ENCODE measurements around the gene MED9. TPM values are rescaled to one million over a fixed set of nuclear protein-coding genes. Genes with fewer than 3 reads are reported as not detected.

Gene MED9
- total and polyA plus RNA-seq, 11 donors, result 26.3 to 64.4 (median 34.2) TPM

- intact Hi-C loops (cut with DNase I), result no loop called here
- DNase-seq, result peak in 2 of 5 donors; percentile 39 to 56
- no peak for TF ChIP-seq CTCF (IDR thresholded peaks at IDR 0.05)
- no peak for TF ChIP-seq POLR2A (IDR thresholded peaks at IDR 0.05)
- Histone ChIP-seq H3K36me3 (no peaks in the 10 kb centered on the region), H3K9me3 (no peaks in the 10 kb centered on the region), H3K27me3 (no peaks in the 10 kb centered on the region), H3K27ac (peak overlapping the region; percentile 24 to 88 (median 56)), H3K4me3 (no peak overlapping the region), H3K4me1 (peaks cover 0 to 28% (median 10%) of the 10 kb centered on the region in 12 donors)
- ATAC-seq, result peak in 3 of 4 donors; percentile 10 to 33 (median 16)
- WGBS, 4 donors, result 65 to 81% (median 70%) methylated on average over 12 to 22 of the region's 22 CpGs
Measured at GRCh38 chr17:17506181-17506741, 29.5 kb downstream of the MED9 start.

GRCh38 chr17:17506893-17507464 lies 30.2 kb downstream of the MED9 start:
- ATAC-seq (peak; percentile 36 to 88 (median 76)), DNase-seq (peak; percentile 58 to 93 (median 82))
- Histone ChIP-seq H3K9me3 (no peaks in the 10 kb centered on the region), H3K4me3 (no peak overlapping the region), H3K27me3 (no peaks in the 10 kb centered on the region), H3K27ac (peak overlapping the region; percentile 32 to 88 (median 56)), H3K36me3 (no peaks in the 10 kb centered on the region), H3K4me1 (peaks cover 0 to 28% (median 10%) of the 10 kb centered on the region in 12 donors)
- intact Hi-C loops (cut with DNase I), result loop anchor here in 1 of 10 donors (1.0 kb wide), 1 partner anchor 19 kb away; no protein-coding TSS in a partner anchor
- WGBS, 4 donors, result 37 to 65% (median 50%) methylated on average over 8 to 17 of the region's 17 CpGs
- TF ChIP-seq CTCF (IDR thresholded peaks at IDR 0.05) (no peak), POLR2A (IDR thresholded peaks at IDR 0.05) (no peak)

GRCh38 chr17:17507465-17508011 lies 30.7 kb downstream of the MED9 start:
- H3K36me3 ChIP-seq, result no peaks in the 10 kb centered on the region
- no peaks in the 10 kb centered on the region for H3K9me3 ChIP-seq
- intact Hi-C loops (cut with DNase I), result loop anchor here in 1 of 10 donors (1.0 kb wide), 1 partner anchor 19 kb away; no protein-coding TSS in a partner anchor
- H3K27ac ChIP-seq, result peak overlapping the region in 11 of 12 donors; percentile 30 to 88 (median 55)
- TF ChIP-seq POLR2A (IDR thresholded peaks at IDR 0.05), result no peak
- no peak for TF ChIP-seq CTCF (IDR thresholded peaks at IDR 0.05)
- no peaks in the 10 kb centered on the region for H3K27me3 ChIP-seq
- WGBS, 4 donors, result 79 to 87% (median 86%) methylated on average over 13 to 16 of the region's 16 CpGs
- H3K4me1 ChIP-seq, result peaks cover 0 to 28% (median 10%) of the 10 kb centered on the region in 12 donors
- DNase-seq, result peak in 2 of 5 donors; percentile 30 to 54
- ATAC-seq, result no peak
- H3K4me3 ChIP-seq, result no peak overlapping the region

GRCh38 chr17:17508019-17508535 lies 31.3 kb downstream of the MED9 start:
- no peak overlapping the region for H3K4me3 ChIP-seq
- DNase-seq (peak in 1 of 5 donors; percentile 24), ATAC-seq (no peak)
- H3K27me3 ChIP-seq, result no peaks in the 10 kb centered on the region
- H3K36me3 ChIP-seq, result no peaks in the 10 kb centered on the region
- H3K9me3 ChIP-seq, result no peaks in the 10 kb centered on the region
- no peak overlapping the region for H3K27ac ChIP-seq
- TF ChIP-seq CTCF (IDR thresholded peaks at IDR 0.05), result no peak
- no peak for TF ChIP-seq POLR2A (IDR thresholded peaks at IDR 0.05)
- peaks cover 0 to 28% (median 10%) of the 10 kb centered on the region in 12 donors for H3K4me1 ChIP-seq
- intact Hi-C loops (cut with DNase I), result no loop called here
- 88 to 93% (median 90%) methylated on average over 10 to 11 of the region's 11 CpGs for WGBS, 4 donors

All from heart left ventricle (tissue), 16 donors.